22Rv1 (cell line): ENCODE data around the gene TBR1.

Experiments used
- H3K27ac ChIP-seq: fragments of 450-650 bp; 2 replicates; pipeline ENCODE4 v1.5.1; 2017
- CTCF ChIP-seq: fragments of 450-650 bp; IDR thresholded peaks from 2 replicates; pipeline ENCODE4 v1.5.1; 2017; ENCODE audit warnings: mild to moderate bottlenecking
- ZFX ChIP-seq: fragments of 450-650 bp; IDR thresholded peaks from 2 replicates; pipeline ENCODE4 v1.6.1; 2017; ENCODE audit warnings: antibody characterized with exemption, borderline replicate concordance

TBR1 gene

GRCh38 chr2:161434118-161434517 lies 18.0 kb downstream of the TBR1 start:
- H3K27ac ChIP-seq, result no peak overlapping the region
- TF ChIP-seq ZFX (no peak), CTCF (no peak)

GRCh38 chr2:161436411-161436810 lies 20.3 kb downstream of the TBR1 start:
- TF ChIP-seq CTCF (no peak), ZFX (no peak)

GRCh38 chr2:161438598-161438997 lies 22.5 kb downstream of the TBR1 start:
- TF ChIP-seq CTCF (no peak), ZFX (no peak)
- no peak overlapping the region for H3K27ac ChIP-seq

More at GRCh38 chr2:161436411-161436810, 20.3 kb downstream of the TBR1 start:
- no peak overlapping the region for H3K27ac ChIP-seq

GRCh38 chr2:161445097-161445496 lies 29.0 kb downstream of the TBR1 start:
- no peak for TF ChIP-seq CTCF
- no peak for TF ChIP-seq ZFX
- no peak overlapping the region for H3K27ac ChIP-seq

- H3K27ac ChIP-seq, result no peak overlapping the region
- TF ChIP-seq CTCF, result no peak
- TF ChIP-seq ZFX, result no peak
Observed at GRCh38 chr2:161448431-161448830, 32.3 kb downstream of the TBR1 start.

- H3K27ac ChIP-seq, result no peak overlapping the region
- no peak for TF ChIP-seq CTCF
- no peak for TF ChIP-seq ZFX
Observed at GRCh38 chr2:161471631-161472030, 55.5 kb downstream of the TBR1 start.

- no peak for TF ChIP-seq CTCF
- no peak for TF ChIP-seq ZFX
- H3K27ac ChIP-seq, result no peak overlapping the region
Observed at GRCh38 chr2:161474920-161475319, 58.8 kb downstream of the TBR1 start.
